Breast epithelium (tissue), 3 donors: Measurements from ENCODE around the gene BCL2A1.

ENCODE experiments used
- POLR2A ChIP-seq: fragments of 450-650 bp; IDR thresholded peaks from one replicate; pipeline ENCODE4 v1.6.1; 2016; ENCODE audit warnings: antibody characterized with exemption, mild to moderate bottlenecking, moderate library complexity
- TF ChIP-seq, protein P1 (sequence below), 3 donors: fragments of 450-650 bp; IDR thresholded peaks; one replicate each; pipeline ENCODE4 v1.5.1; 2016 to 2017; ENCODE audit warnings: antibody characterized with exemption in 3 of 3, mild to moderate bottlenecking in 3 of 3, moderate library complexity in 3 of 3

DNA sequence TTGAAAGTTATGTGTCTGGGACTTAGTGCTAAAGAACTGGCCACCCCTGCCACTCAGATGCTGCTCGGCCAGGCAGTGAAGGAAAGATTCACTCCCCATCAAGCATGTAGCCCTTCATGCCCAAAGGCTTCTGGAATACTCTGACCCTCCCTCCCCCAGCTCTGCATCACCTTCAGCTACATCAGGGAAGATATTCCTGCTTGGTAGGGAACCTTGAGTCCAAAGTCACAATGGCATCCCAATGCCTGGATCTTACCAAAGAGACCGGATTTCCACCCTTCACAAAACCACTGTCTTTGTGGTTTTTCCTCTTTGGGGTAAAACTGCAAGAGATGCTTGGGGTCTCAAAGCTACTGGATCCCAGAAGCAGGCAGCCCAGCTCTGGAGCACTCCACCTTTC, 18.2 kb upstream of the BCL2A1 start:
- TF ChIP-seq, protein P1, sequence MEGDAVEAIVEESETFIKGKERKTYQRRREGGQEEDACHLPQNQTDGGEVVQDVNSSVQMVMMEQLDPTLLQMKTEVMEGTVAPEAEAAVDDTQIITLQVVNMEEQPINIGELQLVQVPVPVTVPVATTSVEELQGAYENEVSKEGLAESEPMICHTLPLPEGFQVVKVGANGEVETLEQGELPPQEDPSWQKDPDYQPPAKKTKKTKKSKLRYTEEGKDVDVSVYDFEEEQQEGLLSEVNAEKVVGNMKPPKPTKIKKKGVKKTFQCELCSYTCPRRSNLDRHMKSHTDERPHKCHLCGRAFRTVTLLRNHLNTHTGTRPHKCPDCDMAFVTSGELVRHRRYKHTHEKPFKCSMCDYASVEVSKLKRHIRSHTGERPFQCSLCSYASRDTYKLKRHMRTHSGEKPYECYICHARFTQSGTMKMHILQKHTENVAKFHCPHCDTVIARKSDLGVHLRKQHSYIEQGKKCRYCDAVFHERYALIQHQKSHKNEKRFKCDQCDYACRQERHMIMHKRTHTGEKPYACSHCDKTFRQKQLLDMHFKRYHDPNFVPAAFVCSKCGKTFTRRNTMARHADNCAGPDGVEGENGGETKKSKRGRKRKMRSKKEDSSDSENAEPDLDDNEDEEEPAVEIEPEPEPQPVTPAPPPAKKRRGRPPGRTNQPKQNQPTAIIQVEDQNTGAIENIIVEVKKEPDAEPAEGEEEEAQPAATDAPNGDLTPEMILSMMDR (IDR thresholded peaks at IDR 0.05) = no peak
- no peak for TF ChIP-seq POLR2A
